Hippocampal formation (tissue), 2 donors: ENCODE measurements around the gene CDKN2C.
A peak's percentile ranks its signal among the peaks of the same experiment; 100 is the strongest.
"Not testable (repeated sequence)": the region's sequence is repeated elsewhere in the genome, so short reads cannot be mapped to it uniquely, and the experiment has no call there.

Experiments
- DNase-seq, 2 donors: peaks; one replicate each; lab custom pipeline; 2025; lab: John Stamatoyannopoulos, UW

Gene CDKN2C

DNA sequence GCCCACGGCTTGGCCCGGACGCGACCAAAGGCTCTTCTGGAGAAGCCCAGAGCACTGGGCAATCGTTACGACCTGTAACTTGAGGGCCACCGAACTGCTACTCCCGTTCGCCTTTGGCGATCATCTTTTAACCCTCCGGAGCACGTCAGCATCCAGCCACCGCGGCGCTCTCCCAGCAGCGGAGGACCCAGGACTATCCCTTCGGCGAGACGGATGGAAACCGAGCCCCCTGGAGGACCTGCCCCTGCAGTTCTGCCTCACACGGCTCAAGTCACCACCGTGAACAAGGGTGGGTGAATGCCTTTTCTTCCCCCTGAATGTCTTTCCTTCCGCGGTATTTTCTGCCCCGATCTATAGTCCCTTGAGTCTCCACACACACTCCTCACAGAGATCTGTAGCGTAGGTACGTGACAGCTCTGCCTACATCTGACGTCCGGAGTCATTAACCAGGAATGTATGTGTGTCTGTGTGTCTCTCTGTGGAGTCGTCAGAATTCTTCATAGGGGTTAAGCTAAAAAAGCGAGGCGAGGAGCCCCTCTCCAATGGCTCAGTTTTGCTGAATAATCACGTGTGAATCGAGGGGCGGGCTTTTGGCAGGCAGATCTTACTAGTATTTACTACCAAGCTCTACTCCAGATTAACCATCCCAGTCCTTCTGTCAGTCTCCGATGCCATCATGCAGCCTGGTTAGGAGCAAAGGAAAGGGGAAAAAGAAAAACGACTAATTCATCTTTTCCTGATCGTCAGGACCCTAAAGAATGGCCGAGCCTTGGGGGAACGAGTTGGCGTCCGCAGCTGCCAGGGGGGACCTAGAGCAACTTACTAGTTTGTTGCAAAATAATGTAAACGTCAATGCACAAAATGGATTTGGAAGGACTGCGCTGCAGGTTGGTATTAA lies at the start of gene CDKN2C:
Gene CDKN2C (plus strand): TSS at position 635 of the 898 bp plus-strand sequence. CDS start 124 bp downstream, at position 759.
- DNase-seq: peak; percentile 61 to 72

DNA sequence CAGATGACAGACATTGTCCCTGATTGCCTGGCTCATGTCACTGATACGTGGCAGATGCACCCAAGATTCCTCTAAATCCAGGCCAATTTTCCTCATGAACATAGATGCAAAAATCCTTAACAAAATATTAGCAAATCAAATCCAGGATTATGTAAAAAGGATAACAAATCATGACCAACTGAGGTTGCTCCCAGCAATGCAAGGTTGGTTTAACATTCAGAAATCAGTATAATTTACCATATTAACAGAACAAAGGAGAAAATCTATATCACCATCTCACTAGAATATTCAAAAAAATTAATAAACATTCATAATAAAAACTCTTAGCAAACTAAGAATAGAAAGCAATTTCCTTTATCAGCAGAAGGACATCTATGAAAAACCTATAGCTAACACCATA lies 49.6 kb upstream of the CDKN2C start:
- DNase-seq: no peak

DNA sequence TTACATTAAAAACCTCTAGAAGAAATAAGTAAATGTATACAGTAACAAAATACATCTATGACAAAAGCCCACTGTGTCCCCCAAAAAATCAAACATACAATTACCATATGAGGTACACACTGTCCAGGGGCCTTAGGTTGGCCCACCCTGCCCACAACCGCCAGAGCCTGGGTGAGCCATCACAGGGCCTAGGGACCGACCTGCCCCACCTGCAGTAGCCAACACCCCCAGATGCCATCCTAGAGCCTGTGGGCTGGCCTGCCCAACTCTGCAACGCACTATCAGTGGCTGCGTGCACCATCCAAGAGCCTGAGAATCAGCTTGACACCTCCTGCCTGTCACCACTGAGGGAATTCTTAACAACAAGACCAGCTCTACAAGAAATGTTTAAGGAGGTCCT lies 49.0 kb upstream of the CDKN2C start:
- no peak for DNase-seq

DNA sequence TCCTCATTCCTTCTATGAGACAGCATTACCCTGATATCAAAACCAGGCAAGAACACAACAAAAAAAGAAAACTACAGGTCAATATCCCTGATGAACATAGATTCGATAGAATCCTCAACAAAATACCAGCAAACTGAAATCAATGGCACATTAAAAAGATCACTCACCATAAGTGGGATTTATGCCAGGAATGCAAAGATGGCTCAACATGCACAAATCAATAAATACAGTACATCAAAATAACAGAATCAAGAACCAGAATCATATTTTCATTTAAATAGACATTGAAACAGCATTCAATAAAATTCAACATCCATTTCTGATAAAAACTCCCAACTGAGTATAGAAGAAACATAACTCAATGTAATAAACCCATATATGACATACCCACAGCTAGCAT lies 46.5 kb upstream of the CDKN2C start:
- DNase-seq: no peak

DNA sequence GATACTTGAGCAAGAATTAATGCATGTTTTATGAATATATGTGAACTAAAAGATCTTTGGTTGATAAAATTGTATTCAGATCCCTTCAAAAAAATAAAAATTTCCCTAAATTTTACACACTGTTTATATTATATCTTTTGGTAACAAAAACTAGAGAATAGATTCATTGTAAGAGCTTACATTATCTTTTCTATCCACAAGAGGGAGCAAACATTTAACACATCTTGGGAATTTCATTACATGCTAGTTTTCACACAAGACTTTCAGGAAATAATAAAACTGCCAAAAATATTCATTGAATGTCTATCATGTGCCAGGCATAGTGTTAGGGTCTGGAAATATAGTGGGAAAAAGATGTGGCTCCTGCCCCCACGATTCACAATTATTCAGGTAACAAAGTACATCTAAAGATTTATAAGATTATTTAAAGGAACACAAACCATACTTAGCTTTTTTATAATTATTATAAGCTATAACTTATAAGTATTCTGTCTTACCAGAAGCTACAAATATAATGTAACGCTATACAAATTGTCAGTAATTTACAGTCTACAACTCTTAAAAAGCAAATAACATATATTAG lies 40.6 kb upstream of the CDKN2C start:
- peak in 1 of 2 donors; percentile 46 for DNase-seq

DNA sequence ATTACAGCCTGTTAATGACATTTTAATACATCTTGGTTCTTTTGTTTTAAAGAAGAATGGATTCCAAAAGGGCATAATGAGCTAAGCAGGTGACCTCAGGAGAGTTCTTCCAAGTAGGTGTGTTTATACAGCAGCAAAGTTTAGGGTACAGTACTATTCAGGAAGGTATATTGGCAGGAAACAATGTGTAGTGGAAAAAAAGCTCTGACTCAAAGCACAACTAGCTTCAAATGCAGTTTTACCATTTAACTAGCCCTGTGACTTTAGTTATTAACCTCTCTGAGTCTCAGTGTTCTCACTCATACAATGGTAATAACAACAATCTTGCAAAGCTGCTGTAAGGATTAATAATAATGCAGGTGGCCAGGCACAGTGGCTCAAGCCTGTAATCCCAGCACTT lies 39.9 kb upstream of the CDKN2C start:
- DNase-seq: no peak

DNA sequence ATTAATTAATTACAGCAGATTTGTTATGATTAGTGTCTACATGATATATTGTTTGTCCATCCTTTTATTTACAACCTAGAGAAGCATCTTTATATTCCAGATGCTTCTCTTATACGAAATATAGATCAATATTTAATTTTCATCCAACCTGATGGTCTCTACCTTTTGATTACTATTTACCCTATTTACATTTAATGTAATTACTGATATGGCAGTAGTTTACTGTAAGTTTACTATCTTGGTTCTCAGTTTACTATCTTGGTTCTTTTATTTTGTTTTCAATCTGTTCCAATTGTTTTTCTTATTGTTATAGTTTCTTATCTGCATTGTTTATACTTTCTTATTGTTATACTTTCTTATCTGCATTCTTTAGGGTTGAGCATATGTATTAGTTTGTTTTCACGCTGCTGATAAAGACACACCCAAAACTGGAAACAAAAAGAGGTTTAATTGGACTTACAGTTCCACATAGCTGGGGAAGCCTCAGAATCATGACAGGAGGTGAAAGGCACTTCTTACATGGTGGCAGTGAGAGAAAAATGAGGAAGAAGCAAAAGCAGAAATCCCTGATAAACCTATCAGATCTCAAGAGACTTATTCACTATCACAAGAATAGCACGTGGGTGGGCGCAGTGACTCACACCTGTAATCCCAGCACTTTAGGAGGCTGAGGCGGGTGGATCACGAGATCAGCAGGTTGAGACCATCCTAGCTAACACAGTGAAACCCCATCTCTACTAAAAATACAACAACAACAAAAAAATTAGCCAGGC lies 38.9 kb upstream of the CDKN2C start:
- no peak for DNase-seq

DNA sequence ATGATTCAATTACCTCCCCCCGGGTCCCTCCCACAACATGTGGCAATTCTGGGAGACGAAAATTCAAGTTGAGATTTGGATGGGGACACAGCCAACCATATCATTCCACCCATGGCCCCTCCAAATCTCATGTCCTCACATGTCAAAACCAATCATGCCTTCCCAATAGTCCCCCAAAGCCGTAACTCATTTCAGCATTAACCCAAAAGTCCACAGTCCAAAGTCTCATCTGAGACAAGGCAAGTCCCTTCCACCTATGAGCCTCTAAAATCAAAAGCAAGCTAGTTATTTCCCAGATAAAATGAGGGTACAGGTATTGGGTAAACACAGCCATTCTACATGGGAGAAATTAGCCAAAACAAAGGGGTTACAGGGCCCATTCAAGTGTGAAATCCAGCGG lies 38.0 kb upstream of the CDKN2C start:
- not testable (repeated sequence) for DNase-seq

DNA sequence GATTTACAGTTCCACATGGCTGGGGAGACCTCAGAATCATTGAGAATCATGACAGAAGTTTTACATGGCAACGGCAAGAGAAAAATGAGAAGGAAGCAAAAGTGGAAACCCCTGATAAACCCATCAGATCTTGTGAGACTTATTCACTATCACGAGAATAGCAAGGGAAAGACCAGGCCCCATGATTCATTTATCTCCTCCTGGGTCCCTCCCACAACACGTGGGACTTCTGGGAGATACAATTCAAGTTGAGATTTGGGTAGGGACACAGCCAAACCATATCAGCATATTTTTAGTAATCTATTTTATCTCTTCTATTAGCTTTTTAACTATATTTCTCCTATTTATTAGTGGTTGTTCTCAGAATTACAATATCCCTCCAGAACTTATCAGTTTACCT lies 36.3 kb upstream of the CDKN2C start:
- not testable (repeated sequence) for DNase-seq

DNA sequence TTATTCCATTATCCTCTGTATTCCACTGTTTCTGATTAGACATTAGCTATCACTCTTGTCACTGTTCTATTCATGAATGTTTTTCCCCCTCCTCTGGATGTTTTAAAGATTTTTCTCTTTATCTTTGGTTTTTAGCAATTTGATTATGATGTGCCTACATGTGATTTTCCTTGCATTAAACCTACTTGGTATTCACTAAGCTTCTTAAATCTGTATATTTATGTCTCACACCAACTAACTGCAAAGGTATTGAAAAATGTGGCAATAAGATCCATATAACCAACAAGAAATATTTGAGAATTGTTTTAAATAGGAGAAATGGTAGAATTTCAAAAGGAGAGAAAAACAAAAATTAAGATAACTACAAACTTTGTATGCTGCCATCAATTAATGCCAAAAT lies 35.2 kb upstream of the CDKN2C start:
- DNase-seq: no peak

DNA sequence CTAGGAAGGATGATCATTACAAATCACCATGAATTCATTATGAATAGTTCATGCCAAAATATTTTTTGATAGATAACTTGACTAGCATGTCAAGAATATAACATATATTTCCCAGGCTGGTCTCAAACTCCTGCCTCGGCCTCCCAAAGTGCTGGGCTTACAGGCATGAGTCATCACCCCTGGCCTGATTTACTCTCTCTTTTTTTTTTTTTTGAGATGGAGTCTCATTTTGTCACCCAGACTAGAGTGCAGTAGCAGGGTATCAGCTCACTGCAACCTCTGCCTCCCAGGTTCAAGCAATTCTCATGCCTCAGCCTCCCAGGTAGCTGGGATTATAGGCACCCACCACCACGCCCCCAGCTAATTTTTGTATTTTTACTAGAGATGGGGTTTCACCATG lies 34.8 kb upstream of the CDKN2C start:
- DNase-seq: not testable (repeated sequence)

DNA sequence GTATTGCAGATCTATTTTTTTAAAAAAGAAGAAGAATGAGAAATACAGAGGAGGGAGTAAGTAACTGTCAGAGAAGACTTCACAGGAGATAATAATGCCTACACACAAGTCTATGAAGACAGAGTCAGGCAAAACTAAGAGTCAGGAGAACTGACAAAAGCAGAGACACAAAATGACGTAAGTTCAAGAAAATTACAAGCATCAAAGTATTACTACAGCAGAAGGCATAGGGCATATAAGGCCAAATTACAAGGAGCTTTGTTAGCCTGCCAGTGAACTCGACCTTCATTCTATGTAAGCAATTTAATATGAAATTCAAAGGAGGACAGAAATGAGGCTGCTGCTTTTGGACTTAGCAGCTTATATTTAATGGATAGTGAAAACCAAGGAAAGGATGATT lies 33.7 kb upstream of the CDKN2C start:
- no peak for DNase-seq

DNA sequence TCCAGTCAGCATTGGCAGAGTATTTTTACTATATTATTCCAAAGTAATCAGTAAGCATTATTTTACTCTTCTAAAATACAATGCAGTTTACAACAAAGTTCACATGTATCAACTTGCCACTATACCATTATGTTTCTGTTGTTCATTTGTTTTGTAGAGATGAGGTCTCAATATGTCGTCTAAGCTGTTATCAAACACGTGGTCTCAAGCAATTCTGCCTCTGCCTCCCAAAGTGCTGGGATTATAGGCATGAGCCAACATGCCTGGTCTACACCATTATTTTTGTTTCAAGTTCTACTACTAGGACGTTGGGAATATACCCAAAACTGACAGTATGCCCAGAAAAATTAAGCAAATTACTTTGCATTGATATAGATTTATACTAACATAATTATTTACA lies 29.8 kb upstream of the CDKN2C start:
- no peak for DNase-seq

DNA sequence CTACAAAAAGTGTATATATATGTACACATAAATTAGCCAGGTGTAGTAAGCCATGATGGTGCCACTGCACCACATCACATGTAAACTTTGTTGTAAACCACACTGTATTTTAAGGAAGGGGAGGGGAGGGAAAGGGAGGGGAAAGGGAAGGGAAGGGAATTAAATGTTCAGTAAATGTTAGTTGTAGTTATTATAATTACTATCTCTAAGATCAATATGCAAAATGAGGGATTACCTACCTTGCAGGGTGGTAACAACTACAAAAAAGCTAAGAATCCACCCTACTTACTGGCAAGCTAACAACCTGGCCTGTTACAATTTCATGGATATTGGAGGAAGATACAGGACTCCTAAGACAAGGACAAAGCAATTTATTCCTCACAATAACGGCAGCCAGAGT lies 27.7 kb upstream of the CDKN2C start:
- no peak for DNase-seq

DNA sequence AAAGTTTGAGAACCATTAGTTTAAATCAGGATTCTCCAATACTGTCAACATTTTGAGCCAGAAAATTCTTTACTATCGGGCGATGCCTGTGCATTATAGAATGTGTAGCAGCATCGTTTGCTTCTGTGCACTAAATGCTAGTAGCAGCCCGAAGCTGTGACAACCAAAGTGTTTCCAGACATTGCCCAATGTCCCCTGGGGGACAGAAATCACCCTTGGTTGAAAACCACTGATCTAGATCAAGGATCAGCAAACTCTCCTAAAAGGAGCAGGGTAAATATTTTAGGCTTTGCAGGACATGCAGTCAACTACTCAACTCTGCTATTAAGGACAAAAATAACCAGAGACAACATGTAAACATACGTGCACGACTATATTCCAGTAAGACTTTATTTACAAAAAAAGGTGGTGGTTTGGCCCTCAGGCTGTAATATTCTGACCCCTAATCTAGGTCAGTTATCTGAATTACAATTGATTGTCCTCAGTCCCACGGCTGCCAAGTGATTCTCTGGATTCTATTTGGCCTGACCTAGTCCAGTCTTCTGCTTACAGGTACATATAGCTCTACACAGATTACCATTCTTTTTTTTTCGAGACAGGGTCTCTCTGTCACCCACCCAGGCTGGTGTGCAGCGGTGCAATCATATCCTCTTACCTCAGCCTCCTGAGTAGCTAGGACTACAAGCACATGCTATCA lies 20.6 kb upstream of the CDKN2C start:
- DNase-seq: no peak

DNA sequence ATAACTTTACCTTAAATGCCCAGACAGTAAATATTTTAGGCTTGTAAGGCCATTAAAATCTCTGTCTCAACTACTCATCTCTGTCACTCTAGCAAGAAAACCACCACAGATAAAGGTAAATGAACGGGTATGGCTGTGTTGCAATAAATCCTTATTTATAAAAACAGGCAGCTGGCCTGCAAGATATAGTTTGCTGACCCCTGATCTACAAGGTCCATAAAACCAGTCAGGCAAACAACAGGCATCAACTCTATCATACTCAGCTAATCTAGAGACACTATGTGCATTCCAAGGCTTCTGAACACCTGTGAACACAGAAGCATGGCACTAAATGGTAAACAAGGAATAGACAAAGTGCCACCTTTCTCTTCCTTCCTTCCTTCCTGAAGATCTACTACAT lies 19.6 kb upstream of the CDKN2C start:
- DNase-seq: no peak

DNA sequence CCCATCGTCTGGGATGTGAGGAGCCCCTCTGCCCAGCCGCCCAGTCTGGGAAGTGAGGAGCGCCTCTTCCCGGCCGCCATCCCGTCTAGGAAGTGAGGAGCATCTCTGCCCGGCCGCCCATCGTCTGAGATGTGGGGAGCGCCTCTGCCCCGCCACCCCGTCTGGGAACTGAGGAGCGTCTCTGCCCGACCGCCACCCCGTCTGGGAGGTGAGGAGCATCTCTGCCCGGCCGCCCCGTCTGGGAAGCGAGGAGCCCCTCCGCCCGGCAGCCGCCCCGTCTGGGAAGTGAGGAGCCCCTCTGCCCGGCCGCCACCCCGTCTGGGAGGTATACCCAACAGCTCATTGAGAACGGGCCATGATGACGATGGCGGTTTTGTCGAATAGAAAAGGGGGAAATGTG lies 17.5 kb upstream of the CDKN2C start:
- not testable (repeated sequence) for DNase-seq

DNA sequence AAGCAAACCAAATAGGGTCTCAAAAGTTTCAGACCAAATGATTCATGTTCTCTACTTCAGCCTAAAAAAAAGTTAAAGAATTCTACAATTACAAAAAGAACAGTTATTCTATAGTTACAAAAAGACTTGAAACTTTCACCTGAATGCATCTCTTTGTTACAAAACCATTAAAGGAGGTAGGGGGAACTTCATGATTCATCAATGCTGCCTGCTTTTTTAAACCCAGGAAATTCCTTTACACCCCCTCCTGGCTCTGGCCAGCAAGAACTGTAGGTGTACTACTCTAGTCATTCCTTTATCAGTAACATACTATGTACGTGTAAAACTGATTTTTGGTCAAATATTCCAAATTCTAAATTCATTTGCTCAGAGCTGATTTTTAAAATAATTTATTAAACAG lies 14.9 kb upstream of the CDKN2C start:
- no peak for DNase-seq

DNA sequence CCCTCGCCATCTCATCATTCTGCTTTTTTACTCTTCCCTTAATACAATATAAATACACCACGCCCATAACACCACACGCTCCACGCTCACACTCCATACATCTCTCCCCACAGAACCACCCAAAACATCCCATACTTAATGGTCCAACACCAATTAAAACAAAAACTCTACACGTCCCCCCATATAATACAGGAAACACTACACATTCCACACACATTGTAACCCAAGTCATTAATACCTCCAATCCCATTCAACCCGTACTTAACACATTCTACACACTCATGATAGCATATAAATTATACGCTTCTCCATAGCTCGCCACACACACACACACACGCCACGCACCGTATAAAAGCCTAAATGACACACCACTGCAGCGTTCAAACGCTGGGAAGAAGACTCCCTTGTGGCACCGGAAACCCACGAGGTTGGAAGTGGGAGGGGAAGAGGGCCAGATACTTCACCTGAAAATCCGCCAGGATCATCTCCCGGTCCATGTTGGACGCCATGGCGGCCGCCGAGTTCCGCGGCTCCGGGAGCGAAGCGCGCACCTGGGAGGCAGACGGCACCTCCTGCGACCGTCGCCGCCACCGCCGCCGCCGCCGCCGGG lies 10.6 kb upstream of the CDKN2C start:
- peak in 1 of 2 donors; percentile 55 for DNase-seq

DNA sequence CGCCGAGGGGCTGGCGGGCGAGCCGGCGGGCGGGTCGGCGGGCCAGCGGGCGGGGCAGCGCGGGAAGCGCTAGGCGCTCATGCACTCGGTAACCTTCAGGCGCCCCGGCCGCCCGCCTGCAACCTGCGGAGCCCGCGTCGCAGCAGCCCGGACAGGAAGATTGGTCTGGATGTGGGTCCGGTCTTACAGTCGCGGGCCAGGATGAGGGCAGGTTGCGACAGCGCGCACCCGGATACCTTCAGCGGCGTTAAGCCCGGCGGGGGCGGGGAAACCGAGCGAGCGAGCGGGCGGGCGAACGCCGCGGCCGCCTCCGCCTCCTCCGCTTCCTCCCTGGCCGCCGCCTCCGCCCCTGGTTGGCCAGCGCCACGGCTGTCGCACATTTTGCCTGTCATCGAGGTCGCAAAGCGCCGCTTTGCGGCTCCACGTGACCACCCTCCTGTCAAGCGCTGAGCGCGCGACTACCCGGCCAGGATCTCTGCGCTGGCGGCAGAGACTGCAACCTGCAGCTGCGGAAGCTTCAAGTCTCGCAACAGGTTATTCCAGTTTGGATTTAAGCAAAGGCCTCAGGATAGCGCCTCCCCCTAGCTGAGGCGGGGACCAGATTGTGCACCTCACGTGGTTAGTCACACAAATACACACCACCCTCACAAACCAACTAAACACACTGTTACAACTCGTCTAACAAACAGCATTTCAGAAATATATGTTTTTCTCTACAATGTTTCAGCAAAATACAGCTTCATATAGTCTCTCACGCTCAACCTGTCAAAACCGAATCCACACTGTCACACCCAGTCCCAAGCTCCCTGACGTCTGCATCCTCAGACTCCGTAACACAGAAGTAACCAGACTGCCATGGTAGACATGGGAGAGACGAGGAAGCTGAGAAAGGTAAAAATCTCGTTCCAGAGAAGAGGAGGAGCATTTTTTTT lies 9.9 kb upstream of the CDKN2C start, which contains the start of gene FAF1:
Gene FAF1 (minus strand): TSS at position 355 of the 932 bp plus-strand sequence. CDS start 456 bp downstream, outside the sequence.
- peak; percentile 91 to 94 for DNase-seq
